ENCODE measurements around the gene VTI1B.
"Not testable (repeated sequence)": the region's sequence is repeated elsewhere in the genome, so short reads cannot be mapped to it uniquely, and the experiment has no call there.

The VTI1B gene

GRCh38 chr14:67636361-67636919 is 38.0 kb downstream of the VTI1B start:
- no peak for TF ChIP-seq CTCF (IDR thresholded peaks at IDR 0.05; ENCODE audit: control insufficient read depth, extremely low read depth, insufficient read depth)
- H3K4me3 ChIP-seq (ENCODE audit: low read depth, low read length), result no peak overlapping the region
- no peak for DNase-seq (ENCODE audit: low read depth)

- H3K4me3 ChIP-seq (ENCODE audit: low read depth, low read length), result no peak overlapping the region
- no peak for DNase-seq (ENCODE audit: low read depth)
- TF ChIP-seq CTCF (IDR thresholded peaks at IDR 0.05; ENCODE audit: control insufficient read depth, extremely low read depth, insufficient read depth), result no peak
Observed at GRCh38 chr14:67633451-67634147, 40.8 kb downstream of the VTI1B start.

- no peak overlapping the region for H3K4me3 ChIP-seq (ENCODE audit: low read depth, low read length)
- no peak for DNase-seq (ENCODE audit: low read depth)
- no peak for TF ChIP-seq CTCF (IDR thresholded peaks at IDR 0.05; ENCODE audit: control insufficient read depth, extremely low read depth, insufficient read depth)
Observed at GRCh38 chr14:67630938-67631337, 43.5 kb downstream of the VTI1B start.

GRCh38 chr14:67630186-67630585 is 44.2 kb downstream of the VTI1B start:
- no peak overlapping the region for H3K4me3 ChIP-seq (ENCODE audit: low read depth, low read length)
- no peak for TF ChIP-seq CTCF (IDR thresholded peaks at IDR 0.05; ENCODE audit: control insufficient read depth, extremely low read depth, insufficient read depth)
- DNase-seq (ENCODE audit: low read depth), result peak; percentile 56

- H3K4me3 ChIP-seq (ENCODE audit: low read depth, low read length), result no peak overlapping the region
- TF ChIP-seq CTCF (IDR thresholded peaks at IDR 0.05; ENCODE audit: control insufficient read depth, extremely low read depth, insufficient read depth), result no peak
- DNase-seq (ENCODE audit: low read depth), result no peak
Observed at GRCh38 chr14:67627519-67627918, 46.9 kb downstream of the VTI1B start.

- not testable (repeated sequence) for H3K4me3 ChIP-seq (ENCODE audit: low read depth, low read length); DNase-seq (ENCODE audit: low read depth)
Observed at GRCh38 chr14:67626131-67626530, 48.3 kb downstream of the VTI1B start.

GRCh38 chr14:67623114-67623513 is 51.3 kb downstream of the VTI1B start:
- TF ChIP-seq CTCF (IDR thresholded peaks at IDR 0.05; ENCODE audit: control insufficient read depth, extremely low read depth, insufficient read depth), result no peak
- H3K4me3 ChIP-seq (ENCODE audit: low read depth, low read length), result no peak overlapping the region
- no peak for DNase-seq (ENCODE audit: low read depth)

All from LNCaP clone FGC (cell line).